Measurements from ENCODE around the gene KRTAP5-2. TPM values are rescaled to one million over a fixed set of nuclear protein-coding genes. Genes with fewer than 3 reads are reported as not detected.
"Not testable (repeated sequence)": the region's sequence is repeated elsewhere in the genome, so short reads cannot be mapped to it uniquely, and the experiment has no call there.

Gene KRTAP5-2
- total and polyA plus RNA-seq, 7 donors: not detected

DNA sequence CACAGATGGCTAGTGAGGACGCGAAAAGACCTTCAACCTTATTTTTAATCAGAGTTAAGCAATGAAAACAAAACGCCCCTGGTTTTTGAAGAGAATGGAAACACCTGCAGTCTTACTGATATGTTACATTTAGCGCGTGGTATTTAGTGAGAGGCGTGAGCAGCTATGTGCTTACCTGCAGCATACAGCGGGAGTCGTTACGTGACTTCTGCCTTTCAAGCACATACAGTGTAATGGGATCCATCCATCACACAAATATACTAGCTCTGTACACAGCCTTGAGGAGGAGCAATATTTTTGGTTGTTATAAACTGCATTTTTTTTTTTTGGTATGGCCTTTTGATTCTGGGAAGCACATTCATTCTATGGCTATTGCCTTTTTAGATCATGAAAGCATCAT is 5.5 kb downstream of the KRTAP5-2 start:
- DNase-seq: no peak
- TF ChIP-seq, protein P1, sequence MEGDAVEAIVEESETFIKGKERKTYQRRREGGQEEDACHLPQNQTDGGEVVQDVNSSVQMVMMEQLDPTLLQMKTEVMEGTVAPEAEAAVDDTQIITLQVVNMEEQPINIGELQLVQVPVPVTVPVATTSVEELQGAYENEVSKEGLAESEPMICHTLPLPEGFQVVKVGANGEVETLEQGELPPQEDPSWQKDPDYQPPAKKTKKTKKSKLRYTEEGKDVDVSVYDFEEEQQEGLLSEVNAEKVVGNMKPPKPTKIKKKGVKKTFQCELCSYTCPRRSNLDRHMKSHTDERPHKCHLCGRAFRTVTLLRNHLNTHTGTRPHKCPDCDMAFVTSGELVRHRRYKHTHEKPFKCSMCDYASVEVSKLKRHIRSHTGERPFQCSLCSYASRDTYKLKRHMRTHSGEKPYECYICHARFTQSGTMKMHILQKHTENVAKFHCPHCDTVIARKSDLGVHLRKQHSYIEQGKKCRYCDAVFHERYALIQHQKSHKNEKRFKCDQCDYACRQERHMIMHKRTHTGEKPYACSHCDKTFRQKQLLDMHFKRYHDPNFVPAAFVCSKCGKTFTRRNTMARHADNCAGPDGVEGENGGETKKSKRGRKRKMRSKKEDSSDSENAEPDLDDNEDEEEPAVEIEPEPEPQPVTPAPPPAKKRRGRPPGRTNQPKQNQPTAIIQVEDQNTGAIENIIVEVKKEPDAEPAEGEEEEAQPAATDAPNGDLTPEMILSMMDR (IDR thresholded peaks at IDR 0.05): no peak
- no peak overlapping the region for H3K4me3 ChIP-seq
- H3K9me3 ChIP-seq: no peaks in the 10 kb centered on the region
- intact Hi-C loops (cut with DNase I): no loop called here
- ATAC-seq: no peak
- no peaks in the 10 kb centered on the region for H3K27me3 ChIP-seq (ENCODE audit: insufficient read depth in 3 of 3, low read length in 2 of 3)
- 68 to 73% (median 68%) methylated on average over 9 of the region's 9 CpGs for WGBS, 3 donors
- no peaks in the 10 kb centered on the region for H3K36me3 ChIP-seq (ENCODE audit: insufficient read depth in 1 of 2, low read depth in 1 of 2)
- no peak overlapping the region for H3K27ac ChIP-seq
- peaks cover 7% of the 10 kb centered on the region for H3K4me1 ChIP-seq

DNA sequence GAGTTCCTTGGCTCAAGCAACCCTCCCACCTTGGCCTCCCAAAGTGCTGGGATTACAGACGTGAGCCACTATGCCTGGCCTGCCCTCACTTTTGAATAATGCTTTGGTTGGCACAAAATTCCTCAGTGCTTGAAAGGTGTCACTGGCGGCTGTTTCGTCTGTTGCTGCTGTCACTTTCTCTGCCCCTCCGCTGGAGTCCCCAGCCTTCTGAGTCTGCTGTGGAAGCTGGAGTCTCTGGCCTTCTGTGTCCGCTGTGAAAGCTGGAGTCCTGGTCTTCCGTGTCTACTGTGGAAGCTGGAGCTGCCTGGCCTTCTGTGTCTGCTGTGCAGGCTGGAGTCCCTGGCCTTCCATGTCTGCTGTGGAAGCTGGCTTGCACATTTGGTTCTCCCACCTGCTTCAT is 8.1 kb downstream of the KRTAP5-2 start:
- Histone ChIP-seq H3K4me3 (no peak overlapping the region), H3K36me3 (ENCODE audit: insufficient read depth in 1 of 2, low read depth in 1 of 2) (no peaks in the 10 kb centered on the region), H3K27me3 (ENCODE audit: insufficient read depth in 3 of 3, low read length in 2 of 3) (no peaks in the 10 kb centered on the region), H3K4me1 (peaks cover 19% of the 10 kb centered on the region), H3K27ac (no peak overlapping the region), H3K9me3 (no peaks in the 10 kb centered on the region)
- intact Hi-C loops (cut with DNase I): no loop called here
- ATAC-seq (no peak), DNase-seq (no peak)
- TF ChIP-seq, protein P1 (IDR thresholded peaks at IDR 0.05): no peak
- 86 to 92% (median 87%) methylated on average over 6 of the region's 6 CpGs for WGBS, 3 donors

DNA sequence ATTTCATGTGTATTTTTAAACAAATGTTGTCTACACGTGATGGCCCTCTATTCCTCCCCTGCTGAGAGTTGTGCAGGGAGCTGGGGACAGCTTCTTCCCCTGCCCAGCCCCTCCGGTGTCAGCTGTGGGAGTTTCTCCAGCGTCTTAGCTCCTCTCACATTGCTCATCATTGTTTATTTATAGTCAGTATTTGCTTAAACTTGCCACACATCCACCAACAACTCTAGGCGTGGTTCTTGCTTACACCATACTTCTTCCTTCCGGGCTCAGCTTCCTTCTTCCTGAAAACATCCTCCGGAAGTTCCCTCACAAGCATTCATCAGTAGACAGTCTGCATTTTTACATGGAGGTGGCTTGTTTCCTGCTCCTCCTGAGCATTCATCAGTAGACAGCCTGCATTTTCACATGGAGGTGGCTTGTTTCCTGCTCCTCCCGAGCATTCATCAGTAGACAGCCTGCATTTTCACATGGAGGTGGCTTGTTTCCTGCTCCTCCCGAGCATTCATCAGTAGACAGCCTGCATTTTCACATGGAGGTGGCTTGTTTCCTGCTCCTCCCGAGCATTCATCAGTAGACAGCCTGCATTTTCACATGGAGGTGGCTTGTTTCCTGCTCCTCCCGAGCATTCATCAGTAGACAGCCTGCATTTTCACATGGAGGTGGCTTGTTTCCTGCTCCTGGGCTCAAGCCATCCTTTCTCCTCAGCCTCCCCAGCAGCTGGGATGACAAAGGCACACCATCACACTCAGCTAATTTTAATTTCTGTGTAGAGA is 8.7 kb downstream of the KRTAP5-2 start:
- H3K27me3 ChIP-seq (ENCODE audit: insufficient read depth in 3 of 3, low read length in 2 of 3); H3K36me3 ChIP-seq (ENCODE audit: insufficient read depth in 1 of 2, low read depth in 1 of 2); H3K9me3 ChIP-seq; intact Hi-C loops (cut with DNase I); H3K4me3 ChIP-seq: not testable (repeated sequence)
- H3K27ac ChIP-seq: peak overlapping the region; percentile 53
- 21 to 33% (median 25%) methylated on average over 7 to 8 of the region's 10 CpGs for WGBS, 3 donors
- peaks cover 19% of the 10 kb centered on the region for H3K4me1 ChIP-seq
- peak; percentile 86 to 97 (median 91) for ATAC-seq
- peak in 1 of 2 donors; percentile 66 for DNase-seq

DNA sequence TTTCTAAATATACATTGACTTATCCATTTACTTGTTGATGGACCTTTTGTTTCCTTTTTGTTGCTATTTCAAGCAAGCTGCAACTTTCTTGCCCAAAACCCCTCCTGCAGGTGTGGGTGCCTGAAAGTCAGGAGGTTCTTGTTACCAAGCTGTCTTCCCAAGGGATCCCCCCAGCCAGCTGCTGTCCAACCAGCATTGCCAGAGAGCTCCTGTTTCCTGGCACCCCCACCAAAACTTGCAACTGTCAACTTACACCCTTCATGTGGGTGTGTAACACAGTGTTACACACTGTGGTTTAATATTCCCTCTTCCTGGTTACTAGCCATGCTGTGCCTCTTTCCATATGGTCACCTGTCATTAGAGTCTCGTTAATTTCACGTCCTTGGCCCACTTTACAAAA is 11.4 kb downstream of the KRTAP5-2 start:
- H3K4me3 ChIP-seq: no peak overlapping the region
- 13 to 41% (median 31%) methylated on average over 2 of the region's 2 CpGs for WGBS, 3 donors
- H3K27ac ChIP-seq: no peak overlapping the region
- TF ChIP-seq, protein P1 (IDR thresholded peaks at IDR 0.05): no peak
- H3K4me1 ChIP-seq: peaks cover 19% of the 10 kb centered on the region
- intact Hi-C loops (cut with DNase I): no loop called here
- no peaks in the 10 kb centered on the region for H3K36me3 ChIP-seq (ENCODE audit: insufficient read depth in 1 of 2, low read depth in 1 of 2)
- no peaks in the 10 kb centered on the region for H3K27me3 ChIP-seq (ENCODE audit: insufficient read depth in 3 of 3, low read length in 2 of 3)
- no peaks in the 10 kb centered on the region for H3K9me3 ChIP-seq
- DNase-seq (no peak), ATAC-seq (peak in 3 of 4 donors; percentile 50 to 73 (median 66))

DNA sequence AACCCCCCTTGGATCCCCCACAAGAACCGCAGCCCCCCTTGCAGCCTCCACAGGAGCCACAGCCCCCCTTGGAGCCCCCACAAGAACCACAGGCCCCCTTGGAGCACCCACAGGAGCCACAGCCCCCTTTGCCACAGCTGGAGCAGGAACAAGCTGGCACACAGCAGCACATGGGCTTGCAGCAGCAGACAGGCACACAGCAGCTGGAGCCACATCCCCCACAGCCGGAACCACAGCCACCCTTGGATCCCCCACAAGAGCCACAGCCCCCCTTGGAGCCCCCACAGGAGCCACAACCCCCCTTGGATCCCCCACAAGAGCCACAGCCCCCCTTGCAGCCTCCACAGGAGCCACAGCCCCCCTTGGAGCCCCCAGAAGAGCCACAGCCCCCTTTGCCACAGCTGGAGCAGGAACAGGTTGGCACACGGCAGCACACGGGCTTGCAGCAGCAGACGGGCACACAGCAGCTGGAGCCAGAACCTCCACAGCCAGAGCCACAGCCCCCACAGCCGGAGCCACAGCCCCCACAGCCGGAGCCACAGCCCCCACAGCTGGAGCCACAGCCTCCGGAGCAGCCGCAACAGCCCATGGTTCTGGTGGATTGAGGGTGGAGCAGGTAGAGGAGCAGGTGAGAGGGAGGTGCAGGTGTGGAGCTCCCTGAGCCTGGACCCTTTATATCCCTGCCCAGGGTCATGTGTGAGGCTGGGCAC is 13.3 kb downstream of the KRTAP5-2 start, which contains the start of gene KRTAP5-1:
TSS of gene KRTAP5-1 (minus strand) at position 623 of the 710 bp plus-strand sequence. CDS start at position 589, 34 bp downstream.
- DNase-seq; H3K27ac ChIP-seq; ATAC-seq; intact Hi-C loops (cut with DNase I); H3K9me3 ChIP-seq; H3K27me3 ChIP-seq (ENCODE audit: insufficient read depth in 3 of 3, low read length in 2 of 3); H3K4me3 ChIP-seq; H3K36me3 ChIP-seq (ENCODE audit: insufficient read depth in 1 of 2, low read depth in 1 of 2): not testable (repeated sequence)
- 71 to 74% (median 74%) methylated on average over 8 to 9 of the region's 9 CpGs for WGBS, 3 donors
- H3K4me1 ChIP-seq: peaks cover 19% of the 10 kb centered on the region

DNA sequence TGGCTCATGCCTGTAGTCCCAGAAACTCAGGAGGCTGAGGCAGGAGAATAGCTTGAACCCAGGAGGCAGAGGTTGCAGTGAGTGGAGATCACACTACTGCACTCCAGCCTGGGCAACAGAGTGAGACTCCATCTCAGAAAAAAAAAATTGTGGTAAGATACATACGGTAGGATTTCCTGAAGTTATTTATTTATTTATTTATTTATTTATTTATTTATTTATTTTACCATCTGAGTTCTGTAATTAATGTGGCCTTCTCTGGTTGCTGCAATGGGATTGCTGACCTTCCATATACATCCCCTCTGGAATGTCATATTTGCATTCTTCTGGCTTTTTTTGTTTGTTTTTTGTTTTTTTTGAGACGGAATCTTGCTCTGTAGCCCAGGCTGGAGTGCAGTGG is 15.2 kb downstream of the KRTAP5-2 start:
- intact Hi-C loops (cut with DNase I); H3K9me3 ChIP-seq; H3K4me3 ChIP-seq; DNase-seq; H3K36me3 ChIP-seq (ENCODE audit: insufficient read depth in 1 of 2, low read depth in 1 of 2); ATAC-seq; H3K27ac ChIP-seq; H3K27me3 ChIP-seq (ENCODE audit: insufficient read depth in 3 of 3, low read length in 2 of 3): not testable (repeated sequence)
- H3K4me1 ChIP-seq: peaks cover 11% of the 10 kb centered on the region
- 73 to 82% (median 78%) methylated on average over 2 of the region's 2 CpGs for WGBS, 3 donors

Measured in psoas muscle (tissue), 8 donors.